ENCODE measurements around the gene TOM1L2.

TOM1L2 gene

DNA sequence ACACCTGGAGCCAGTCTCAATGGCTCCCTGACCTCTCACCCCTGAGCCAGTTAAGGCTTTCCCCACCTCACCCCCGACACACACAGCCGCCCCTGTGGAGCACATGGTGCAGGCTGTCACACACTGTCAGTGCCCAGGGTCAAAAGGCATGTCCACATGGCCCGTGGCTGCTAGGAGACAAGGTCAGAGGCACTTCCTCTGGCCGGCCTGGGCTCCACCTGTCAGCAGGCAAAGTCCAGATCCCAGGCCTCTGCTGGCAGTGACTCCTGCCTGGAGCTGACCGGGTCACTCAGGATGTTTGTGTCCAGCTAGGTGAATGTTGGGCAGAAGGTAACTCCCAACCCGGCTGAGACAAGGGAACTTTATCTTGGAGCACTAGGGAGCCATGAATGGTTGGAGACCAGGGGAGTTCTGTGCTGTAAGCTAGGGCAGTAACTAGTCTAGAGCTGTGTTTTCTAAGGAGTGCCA, 141.4 kb downstream of the TOM1L2 start:
- DNase-seq, result no peak

DNA sequence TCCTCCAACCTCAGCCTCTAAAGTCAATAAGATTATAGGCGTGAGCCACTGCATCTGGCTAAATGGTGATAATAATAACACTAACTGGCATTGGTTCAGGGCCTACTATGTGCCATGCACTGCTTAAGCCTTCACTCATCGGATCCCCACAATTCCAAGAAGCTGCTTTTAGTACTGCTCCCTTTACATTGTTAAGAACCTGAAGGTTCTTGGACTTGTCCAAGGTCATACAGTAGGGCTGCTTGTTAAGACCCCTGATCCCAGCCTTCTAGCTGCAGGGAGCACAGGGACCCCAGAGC, 142.0 kb downstream of the TOM1L2 start:
- no peak for DNase-seq

GRCh38 chr17:17827826-17828621, 144.2 kb downstream of the TOM1L2 start:
- no peak for DNase-seq

GRCh38 chr17:17826942-17827785, 145.0 kb downstream of the TOM1L2 start:
- no peak for DNase-seq

DNA sequence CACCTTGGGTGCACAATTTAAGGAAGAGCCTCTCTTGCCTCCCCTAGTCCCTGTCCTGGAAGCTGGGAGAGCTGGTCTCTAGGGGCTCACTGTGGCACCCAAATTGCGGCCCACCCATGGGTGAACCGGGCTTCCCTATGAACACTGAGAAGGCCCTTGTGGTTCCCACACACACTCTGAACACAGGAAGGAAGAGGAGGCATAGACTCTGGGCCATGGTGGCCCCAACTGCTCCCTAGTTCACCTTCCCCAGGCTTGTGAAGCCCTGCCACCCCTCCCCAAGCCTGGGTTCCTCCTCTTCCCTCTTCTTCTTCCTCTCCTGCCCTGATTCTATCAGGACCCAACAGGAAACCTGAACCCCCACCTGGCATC, 145.9 kb downstream of the TOM1L2 start:
- DNase-seq, result no peak

GRCh38 chr17:17824783-17825614, 147.2 kb downstream of the TOM1L2 start:
- DNase-seq, result no peak

DNA sequence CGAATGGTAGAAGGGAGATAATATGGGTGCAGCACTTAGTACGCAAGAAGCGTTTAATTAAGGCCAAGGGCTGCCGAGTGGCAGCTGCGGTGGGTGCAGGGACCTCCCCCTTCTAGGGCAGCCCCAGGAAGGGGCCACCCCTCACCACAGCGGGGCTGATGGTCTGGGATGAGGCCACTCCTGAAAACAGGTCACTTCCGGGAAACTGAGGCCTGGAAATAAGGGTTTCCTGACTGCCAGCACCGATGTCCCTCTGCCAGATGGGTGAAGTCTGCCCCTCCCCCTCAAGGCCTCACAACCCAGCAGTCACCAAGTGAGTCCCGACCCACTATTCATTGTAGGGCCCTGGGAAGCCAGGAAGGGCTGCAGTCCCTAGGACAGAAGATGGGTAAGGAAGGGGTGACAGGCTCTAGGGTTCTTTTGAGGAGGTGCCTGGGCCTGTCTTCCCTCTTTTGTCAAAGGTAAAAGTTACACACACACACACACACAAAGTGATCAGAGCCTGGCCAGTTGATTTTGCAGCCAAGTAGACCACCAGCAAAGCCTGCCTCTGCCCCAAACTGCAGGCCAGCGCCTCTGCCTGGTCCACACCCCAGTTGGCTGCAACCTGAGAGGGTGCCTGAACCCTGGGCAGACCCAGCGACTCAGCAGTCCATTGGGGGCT, 147.9 kb downstream of the TOM1L2 start:
- DNase-seq, result no peak

GRCh38 chr17:17823433-17824118, 148.6 kb downstream of the TOM1L2 start:
- peak; percentile 88 for DNase-seq

DNA sequence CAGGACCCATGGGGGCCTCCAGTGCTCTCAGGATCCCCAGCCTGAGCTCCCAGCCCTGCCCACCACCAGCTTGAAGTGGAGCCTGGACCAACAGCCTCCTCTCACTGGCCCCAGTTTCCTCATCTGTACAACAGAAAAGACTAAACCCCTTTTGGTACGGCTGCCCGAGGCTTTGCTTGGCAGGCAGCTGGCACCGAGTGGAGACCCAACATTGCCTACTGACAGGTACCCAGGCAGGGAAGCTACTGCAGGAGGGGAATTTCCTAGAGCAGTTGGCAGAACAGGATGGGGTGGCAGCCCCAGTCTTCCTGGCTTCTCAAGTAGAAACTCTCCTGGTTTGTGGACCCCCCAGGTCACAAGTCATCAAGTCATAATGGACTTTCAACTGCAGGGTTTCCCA, 149.6 kb downstream of the TOM1L2 start:
- no peak for DNase-seq

DNA sequence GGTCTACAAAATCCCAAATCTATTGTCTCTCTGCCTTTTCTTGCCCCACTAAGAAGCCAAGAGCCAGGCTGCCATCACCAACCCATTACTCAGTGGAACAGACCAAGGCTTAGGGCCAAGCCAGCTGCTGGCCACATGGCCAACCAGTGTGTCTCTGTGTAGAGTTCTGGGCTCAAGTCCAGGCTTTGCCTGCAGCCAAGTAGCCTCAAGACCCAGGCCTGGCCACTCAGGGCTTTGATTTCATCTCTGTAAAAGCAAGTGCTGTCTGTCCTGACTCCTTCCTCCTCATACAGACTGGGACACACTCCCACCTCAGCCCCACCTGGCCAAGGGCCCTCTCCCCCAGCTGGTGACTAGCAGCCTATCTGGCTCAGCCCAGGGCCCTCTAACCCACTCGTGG, 150.0 kb downstream of the TOM1L2 start:
- no peak for DNase-seq

GRCh38 chr17:17820463-17821158, 151.6 kb downstream of the TOM1L2 start:
- no peak for DNase-seq

DNA sequence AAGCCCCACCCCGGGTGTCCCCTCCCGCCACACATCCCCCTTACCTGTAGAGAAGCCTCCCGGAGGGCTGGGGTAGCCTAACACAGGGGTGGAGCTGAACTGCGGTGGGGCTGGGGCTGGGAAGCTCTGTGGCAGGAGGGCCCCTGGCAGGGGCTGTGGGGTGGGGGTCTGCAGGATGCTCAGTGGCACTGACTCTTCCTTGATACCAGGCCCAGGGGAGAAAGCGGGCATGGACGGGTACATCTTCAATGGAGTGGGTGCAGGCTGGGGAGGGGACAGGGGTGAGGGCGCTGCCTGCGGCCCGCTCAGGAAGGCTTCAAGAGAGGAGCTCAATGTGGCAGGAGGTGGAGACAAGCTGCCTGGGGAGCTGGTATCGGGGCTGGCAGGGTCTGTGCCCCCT, 152.2 kb downstream of the TOM1L2 start:
- no peak for DNase-seq

DNA sequence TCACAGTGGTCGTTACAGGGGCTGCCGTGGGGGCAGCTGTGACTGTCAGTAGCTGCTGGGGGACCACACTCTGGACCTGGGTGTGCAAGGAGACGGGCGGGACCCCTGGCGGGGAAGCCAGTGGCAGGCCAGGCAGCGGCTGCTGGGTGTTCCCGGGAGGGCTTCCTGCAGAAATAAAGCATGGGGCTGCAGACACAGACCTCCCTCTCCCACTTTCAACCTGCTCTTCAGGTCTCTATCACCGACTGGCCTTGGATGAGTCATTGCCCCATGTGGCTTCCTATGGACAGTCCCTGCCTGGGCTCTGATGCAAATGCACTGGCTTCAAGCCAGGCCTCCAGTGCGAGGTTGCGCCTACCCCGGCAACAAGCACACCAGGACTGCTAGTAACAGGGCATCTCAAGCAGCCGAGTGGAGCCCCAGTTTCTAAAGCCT, 152.6 kb downstream of the TOM1L2 start:
- DNase-seq, result peak; percentile 87

- DNase-seq, result no peak
These were observed 153.1 kb downstream of the TOM1L2 start for GRCh38 chr17:17819111-17819510.

GRCh38 chr17:17818088-17818526, 154.1 kb downstream of the TOM1L2 start:
- no peak for DNase-seq

- no peak for DNase-seq
These were observed 154.7 kb downstream of the TOM1L2 start for GRCh38 chr17:17817552-17817947.

- DNase-seq, result no peak
These were observed 155.2 kb downstream of the TOM1L2 start for GRCh38 chr17:17816831-17817551.

DNA sequence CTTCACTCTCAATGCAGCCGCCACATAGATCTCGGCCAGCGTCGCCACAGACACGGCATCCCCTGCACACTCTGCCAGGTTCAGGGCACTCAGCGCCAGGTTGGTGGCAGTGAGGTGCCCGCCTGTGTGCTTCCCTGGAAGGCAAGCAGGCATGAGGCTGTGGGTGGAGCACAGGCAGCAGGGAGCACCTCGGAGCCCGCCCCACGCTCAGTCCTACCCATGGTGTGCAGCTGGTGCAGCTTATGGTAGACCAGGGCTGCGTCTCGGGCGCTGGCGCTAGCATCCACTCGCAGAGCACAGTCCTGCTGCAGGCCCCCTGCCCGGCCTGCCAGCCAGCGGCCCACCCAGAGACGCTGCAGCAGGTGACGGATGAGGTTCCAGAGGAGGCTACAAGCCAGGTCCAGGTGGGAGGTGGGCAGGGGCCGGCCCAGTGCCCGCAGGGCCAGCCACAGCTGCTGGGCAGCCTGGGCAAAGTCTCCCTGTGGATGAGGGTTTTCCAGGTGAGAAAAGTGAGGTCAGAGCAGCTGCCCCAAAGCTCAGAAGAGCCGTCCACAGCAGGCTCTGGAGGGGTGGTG, 155.9 kb downstream of the TOM1L2 start:
- no peak for DNase-seq

DNA sequence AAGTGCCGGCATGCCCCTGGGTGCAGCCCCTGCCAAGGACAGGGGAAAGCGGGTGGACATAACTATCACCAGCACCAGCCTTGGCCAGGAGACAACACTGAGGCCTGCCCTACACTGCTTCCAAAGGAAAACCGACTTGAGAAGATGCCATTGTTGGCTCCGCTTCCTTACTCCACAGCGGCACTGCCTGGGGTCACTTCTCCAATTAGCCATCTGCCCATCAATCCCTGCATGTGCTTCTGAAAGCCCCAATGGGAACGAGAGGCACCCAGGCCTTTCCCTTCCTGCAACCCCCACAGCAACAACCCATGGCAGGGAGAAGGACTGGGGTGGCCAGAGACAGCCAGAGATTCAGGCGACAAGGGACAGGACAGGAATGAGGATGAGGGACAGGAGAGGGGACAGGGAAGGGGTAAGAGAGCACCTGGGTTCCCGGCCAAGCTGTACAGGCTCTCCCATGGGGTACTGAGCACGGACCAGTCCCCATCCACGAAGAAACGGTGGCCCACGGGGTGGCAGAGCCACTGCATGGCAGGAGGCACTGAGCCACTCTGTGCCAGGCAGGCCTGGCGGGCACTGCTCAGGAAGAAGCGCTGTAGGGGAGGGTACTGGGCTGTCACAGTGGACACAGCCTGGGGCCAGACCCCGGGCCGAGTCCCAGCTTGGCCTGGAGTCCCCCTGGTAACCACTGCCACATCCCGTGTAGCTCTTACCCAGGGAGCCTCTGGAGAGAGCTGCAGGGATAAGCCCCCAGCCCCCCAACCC, 156.6 kb downstream of the TOM1L2 start:
- no peak for DNase-seq

DNA sequence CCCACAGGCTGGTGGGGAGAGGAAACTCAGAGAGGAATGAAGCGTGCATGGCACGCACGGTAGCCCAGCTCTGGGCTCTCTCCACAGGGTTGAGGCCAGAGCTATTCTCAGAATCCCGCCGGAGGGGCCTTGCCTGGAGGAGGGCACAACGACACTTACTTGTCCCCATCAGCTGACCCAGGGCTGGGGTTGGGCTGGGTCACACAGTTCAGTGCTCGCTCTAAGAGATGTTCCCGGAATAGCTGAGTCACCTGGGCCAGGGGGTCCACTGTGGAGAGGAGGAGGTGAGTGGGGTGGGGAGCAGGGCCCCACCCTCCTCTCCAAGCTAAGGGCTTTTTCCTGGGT, 157.2 kb downstream of the TOM1L2 start:
- no peak for DNase-seq
